ENCODE results near the gene RFT1.

The RFT1 gene

DNA sequence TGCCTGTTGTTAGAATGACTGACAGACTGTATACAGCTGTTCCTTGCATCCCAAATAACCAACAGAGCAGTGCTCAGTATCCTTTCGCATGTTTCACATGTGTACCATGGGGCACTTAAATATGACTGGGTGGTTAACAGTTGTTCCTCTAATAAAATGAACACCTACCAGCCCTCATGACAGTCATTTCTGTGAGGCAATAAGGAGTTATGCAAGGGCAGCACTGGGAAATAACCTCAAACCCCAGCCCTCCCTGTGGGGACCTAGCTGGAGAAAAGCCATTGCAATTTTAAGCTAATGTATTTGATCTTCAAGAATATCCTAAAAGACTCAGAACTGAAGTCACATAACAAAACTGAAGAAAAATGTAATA lies 7.3 kb downstream of the RFT1 start:
- DNase-seq (ENCODE audit: low read depth), result no peak

- no peak for DNase-seq (ENCODE audit: low read depth)
These were observed 7.8 kb downstream of the RFT1 start for GRCh38 chr3:53122255-53122932.

DNA sequence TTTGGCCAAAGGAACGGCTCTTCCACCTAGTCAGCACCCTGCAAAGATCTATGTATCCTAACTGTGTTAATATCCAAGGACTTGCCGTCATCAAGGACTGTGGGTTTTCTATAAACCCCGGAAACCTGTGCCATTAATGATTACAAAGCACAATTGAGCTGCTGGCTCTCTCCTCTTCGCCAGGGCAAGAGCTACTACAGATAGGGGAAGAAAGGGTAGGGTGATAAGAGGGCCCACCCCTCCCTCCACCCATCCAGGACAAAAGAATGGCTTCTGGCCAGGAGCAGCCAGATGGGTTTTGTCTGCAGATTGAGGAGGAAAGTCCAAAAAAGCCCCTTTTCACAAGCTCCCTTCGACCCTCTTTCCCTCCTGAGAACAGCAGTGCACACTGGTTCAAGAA lies 9.9 kb downstream of the RFT1 start:
- no peak for DNase-seq (ENCODE audit: low read depth)

DNA sequence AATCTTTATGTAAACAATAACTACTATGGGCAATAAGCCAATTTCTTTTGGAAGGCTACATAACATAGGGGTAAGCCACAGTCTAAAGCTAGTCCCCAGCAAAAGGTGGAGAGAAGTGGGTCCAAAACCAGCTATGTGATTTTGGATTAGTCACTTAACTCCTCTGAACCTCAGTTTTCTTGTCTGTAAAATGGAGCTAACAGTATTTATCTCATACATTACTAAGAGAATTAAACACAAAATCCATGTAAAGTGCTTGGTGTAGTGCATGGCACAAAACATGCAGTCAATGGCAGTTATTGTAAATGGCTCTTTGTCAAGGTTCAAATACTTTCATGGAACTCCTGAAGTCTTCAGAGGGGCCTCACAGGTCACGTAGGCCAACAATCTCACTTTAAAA lies 13.3 kb downstream of the RFT1 start:
- no peak for DNase-seq (ENCODE audit: low read depth)

- no peak for DNase-seq (ENCODE audit: low read depth)
These were observed 15.7 kb downstream of the RFT1 start for GRCh38 chr3:53114412-53115074.

DNA sequence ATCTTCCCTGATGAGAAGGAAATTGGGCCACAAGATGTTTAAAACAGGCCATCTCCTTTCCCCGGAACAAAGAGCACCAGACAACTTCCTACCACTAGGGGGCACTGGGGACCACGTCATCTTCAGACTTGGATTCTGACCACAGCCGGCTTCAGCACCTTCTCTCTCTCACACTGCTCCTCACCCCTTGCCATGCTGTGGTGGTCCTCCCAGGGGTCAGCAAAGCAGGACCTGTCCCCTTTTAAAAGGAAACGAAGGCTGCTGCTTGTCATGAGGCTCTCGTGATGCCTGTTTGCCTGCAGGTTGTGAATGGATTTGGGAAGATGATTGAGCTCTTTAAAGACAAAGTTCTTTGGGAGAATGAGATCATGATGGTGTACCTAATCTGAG lies 16.2 kb downstream of the RFT1 start:
- DNase-seq (ENCODE audit: low read depth), result peak; percentile 65

DNA sequence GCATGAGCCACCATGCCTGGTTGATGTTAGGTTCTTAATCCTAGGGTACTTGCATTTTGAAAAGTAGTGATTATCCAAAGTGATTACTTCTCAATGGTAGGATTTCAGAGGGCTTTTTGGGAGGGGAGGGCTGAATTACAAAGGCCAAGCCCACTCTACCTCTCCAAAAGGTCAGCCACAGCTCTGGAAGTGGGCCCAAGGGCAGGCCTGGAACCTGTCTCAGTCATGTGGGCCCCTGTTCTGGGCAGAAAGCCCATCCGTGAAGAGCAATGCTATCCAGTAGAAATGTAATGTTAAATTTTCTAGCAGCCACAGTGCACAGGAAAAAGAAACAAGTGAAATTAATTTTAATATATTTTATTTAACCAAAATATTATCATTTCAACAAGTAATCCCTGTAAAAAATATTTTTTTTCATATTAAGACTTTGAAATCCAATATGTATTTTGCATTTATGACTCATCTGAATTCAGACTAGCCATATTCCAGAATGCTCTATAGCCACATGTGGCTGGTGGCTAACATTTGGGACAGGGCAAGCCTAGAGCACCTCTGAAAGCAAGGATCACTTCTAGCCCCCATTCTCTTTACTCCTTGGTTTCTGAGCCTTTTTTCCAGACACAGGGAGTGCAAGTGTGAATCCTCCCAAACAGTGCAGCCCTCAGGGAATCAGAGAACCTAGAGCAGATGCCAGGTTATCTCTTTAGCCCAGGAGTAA lies 16.8 kb downstream of the RFT1 start:
- no peak for DNase-seq (ENCODE audit: low read depth)

DNA sequence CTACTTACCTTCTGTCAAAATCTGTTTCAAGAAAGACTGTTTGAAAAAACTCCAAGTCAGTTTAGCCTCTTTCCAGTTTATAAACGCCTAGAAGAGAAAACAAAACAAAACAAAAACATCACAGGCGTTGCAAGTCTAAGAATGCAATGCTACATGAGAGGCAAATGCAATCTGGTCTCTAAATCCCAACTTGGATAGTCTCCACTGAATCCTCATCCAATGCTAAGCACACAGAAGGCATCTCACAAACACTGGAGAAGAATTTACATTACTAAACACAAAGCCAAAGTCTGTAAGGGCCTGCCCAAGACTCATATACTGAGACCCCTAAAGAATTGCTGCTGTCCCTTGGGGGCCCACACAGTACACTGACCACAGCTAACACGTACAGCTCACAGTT lies 18.4 kb downstream of the RFT1 start:
- no peak for DNase-seq (ENCODE audit: low read depth)

- peak; percentile 59 for DNase-seq (ENCODE audit: low read depth)
These were observed 20.1 kb downstream of the RFT1 start for GRCh38 chr3:53109891-53110771.

- peak; percentile 45 for DNase-seq (ENCODE audit: low read depth)
These were observed 21.0 kb downstream of the RFT1 start for GRCh38 chr3:53109190-53109589.

- no peak for DNase-seq (ENCODE audit: low read depth)
These were observed 25.5 kb downstream of the RFT1 start for GRCh38 chr3:53104762-53105161.

DNA sequence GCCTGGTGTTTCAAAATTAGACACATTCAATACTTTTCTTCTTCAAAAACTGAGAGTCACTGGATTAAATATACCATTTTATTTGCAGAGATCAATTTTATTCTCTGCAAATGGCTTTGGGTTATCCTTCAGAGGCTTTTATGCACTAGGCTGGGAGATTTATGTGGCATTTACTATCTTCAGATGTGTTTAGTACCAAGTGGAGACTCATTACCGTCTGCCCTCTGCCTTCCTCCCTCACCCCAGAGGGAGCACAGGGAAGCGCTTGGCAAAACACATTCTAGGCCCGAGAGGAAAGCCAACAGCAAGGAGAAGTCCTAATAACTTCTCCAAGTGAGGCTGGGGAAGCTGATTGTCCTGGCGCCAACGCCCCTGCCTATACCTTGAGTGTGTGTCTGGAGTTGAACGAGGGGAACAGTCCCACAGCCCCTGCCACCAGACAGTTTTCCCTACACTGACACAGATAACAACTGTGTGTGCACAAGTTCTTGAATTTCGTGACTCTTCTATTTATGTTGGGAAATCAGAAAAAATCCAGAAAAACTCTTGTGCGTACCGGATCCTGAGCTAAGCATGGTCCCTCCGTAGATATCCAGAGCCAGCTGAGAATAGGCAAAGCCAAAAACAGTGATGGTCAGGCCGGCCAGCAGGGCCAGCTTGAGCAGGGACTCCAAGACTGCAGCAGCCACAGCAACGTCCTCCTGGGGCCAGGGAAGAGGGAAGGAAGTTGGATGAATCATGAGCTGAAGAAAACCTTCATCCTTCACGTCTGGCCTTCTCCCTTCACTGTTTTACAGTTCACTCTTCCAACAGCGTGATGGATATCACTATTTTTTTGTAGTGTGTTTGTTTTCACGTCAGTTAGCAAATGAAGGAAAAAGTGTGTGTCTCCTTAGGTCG lies 26.6 kb downstream of the RFT1 start:
- DNase-seq (ENCODE audit: low read depth), result no peak

DNA sequence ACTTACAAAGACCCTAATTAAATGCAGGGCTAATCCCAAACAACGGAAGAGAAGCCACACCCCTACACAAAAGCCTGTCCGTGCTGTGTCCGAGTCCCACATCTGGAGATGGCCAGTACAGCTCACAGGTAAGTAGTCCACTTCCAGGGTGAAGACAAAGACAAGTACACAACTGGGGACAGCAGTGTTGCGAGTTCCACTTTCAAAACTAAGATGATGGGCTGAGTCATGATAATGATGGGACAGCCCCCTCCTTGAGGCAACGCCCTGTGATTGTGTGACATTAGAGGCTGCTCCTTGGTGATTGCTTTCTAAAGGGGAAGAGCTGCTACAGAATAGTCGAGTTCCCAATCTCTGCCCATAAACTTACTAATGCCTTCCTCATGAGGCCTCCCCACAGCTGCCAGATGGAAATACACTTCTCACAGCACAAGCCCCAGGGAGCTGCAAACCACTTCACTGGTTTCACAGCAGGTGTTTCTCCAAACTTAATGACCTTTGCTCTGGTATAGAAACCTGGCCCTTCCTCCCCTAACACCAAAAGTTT lies 27.6 kb downstream of the RFT1 start:
- no peak for DNase-seq (ENCODE audit: low read depth)

- no peak for DNase-seq (ENCODE audit: low read depth)
These were observed 28.3 kb downstream of the RFT1 start for GRCh38 chr3:53101956-53102355.

DNA sequence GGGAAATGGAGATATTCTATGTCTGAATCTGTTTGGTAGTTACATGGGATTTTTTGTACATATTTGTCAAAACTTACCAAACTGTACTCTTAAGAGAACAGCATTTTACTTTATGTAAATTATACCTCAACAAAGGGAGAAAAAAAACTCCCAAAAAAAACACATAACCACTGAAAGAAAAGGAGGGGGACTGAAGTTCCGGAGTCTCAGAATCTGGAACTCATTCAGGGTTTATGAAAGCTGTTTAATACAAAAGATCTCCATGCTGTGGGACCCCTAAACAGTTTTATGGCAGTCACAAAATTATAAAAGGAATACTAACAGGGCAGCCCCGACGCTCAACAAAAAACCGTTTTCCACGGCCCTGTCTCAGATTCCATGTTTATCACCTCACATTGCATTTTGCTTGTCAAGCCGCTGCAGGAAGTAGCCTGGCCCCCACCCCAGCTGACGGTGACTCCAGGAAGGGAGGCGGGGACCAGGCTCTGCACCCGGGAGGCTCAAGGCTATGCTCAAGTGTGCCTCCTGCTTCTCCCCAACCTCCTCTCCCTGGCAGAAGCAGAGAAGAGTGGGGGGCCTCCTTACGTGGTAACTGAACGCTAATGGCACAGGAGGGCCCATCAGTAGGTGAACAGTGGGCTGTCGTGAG lies 29.3 kb downstream of the RFT1 start:
- DNase-seq (ENCODE audit: low read depth), result no peak

- no peak for DNase-seq (ENCODE audit: low read depth)
These were observed 32.3 kb downstream of the RFT1 start for GRCh38 chr3:53097887-53098286.

GRCh38 chr3:53092942-53093341 lies 37.3 kb downstream of the RFT1 start:
- DNase-seq (ENCODE audit: low read depth), result no peak

DNA sequence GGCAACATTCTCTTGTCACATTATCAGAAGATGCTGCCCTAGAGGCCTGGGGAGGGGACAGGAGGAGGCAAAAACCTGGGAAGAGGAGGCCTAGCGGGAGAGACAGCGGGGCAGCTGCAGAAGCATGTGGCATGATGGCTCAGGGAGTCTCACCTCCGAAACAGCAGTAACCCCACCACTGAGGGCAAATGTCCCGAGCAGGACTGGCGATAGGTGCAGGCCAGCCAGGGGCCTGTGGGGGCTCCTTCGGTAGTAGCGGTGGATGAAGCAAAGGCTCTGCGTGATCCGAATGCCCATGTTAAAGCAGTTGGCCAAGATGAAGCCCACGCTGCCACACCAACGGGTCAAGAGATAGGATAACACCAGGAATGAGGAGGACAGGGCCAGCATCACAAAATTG lies 38.0 kb downstream of the RFT1 start:
- DNase-seq (ENCODE audit: low read depth), result no peak

DNA sequence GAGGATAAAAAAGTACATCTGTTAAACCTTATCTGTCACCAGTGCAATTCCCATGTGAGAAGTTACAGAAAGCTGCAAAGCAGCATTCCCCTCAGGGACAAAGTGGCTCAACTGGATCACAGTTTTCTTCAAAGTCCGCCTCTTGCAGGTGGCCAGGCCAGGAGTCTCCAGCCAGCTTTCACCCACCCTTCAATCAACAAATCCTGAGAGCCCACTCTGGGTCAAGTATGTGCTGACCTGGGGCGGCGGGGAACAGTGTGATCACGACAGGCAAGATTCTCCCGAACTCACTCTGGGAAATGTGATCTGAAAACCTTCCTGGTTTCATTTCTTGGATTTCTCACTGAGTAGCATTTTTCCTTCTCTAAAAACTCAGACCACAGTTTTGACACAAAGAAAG lies 39.2 kb downstream of the RFT1 start:
- DNase-seq (ENCODE audit: low read depth), result no peak

- DNase-seq (ENCODE audit: low read depth), result no peak
These were observed 40.7 kb downstream of the RFT1 start for GRCh38 chr3:53089511-53089910.

GRCh38 chr3:53085476-53085875 lies 44.8 kb downstream of the RFT1 start:
- DNase-seq (ENCODE audit: low read depth), result no peak

Measured in GM04504 (cell line).